Hepatocyte (in vitro differentiated cells): Measurements from ENCODE around the gene ZNF425. TPM values are rescaled to one million over a fixed set of nuclear protein-coding genes. Genes with fewer than 3 reads are reported as not detected.
"Not testable (repeated sequence)": the region's sequence is repeated elsewhere in the genome, so short reads cannot be mapped to it uniquely, and the experiment has no call there.

Experiments used
- DNase-seq: peaks from one replicate; pipeline ENCODE4 v3.0.0-alpha.2; 2016; ENCODE audit warnings: low spot score
- H2AFZ ChIP-seq: fragments of 200-600 bp; sonication (generic); 2 replicates; pipeline ENCODE4 v1.6.0; 2016; ENCODE audit warnings: antibody characterized with exemption, mild to moderate bottlenecking
- H3K27ac ChIP-seq: fragments of 200-600 bp; sonication (generic); 2 replicates; pipeline ENCODE4 v1.5.1; 2016; ENCODE audit warnings: mild to moderate bottlenecking
- H3K27me3 ChIP-seq: fragments of 200-600 bp; sonication (generic); 2 replicates; pipeline ENCODE4 v1.6.1; 2016
- H3K36me3 ChIP-seq: fragments of 200-600 bp; sonication (generic); replicated peaks from 2 replicates; pipeline ENCODE4 v1.5.1; 2016; ENCODE audit warnings: low read depth; ENCODE audit not compliant: insufficient read depth
- H3K4me1 ChIP-seq: fragments of 200-600 bp; sonication (generic); 2 replicates; pipeline ENCODE4 v1.5.1; 2016; ENCODE audit warnings: mild to moderate bottlenecking, moderate library complexity; ENCODE audit not compliant: insufficient read depth
- H3K4me2 ChIP-seq: fragments of 200-600 bp; sonication (generic); 2 replicates; pipeline ENCODE4 v1.6.0; 2016
- H3K4me3 ChIP-seq: fragments of 200-600 bp; sonication (generic); 2 replicates; pipeline ENCODE4 v1.5.1; 2016; ENCODE audit warnings: mild to moderate bottlenecking
- H3K79me2 ChIP-seq: fragments of 200-600 bp; sonication (generic); 2 replicates; pipeline ENCODE4 v1.6.0; 2017; ENCODE audit warnings: mild to moderate bottlenecking
- H3K9me2 ChIP-seq: fragments of 200-600 bp; sonication (generic); replicated peaks from 2 replicates; pipeline ENCODE4 v1.6.0; 2017; ENCODE audit warnings: mild to moderate bottlenecking; ENCODE audit not compliant: insufficient read depth
- H3K9me3 ChIP-seq: fragments of 200-600 bp; sonication (generic); 2 replicates; pipeline ENCODE4 v1.5.1; 2016; ENCODE audit warnings: low read depth, mild to moderate bottlenecking
- H4K20me1 ChIP-seq: fragments of 200-600 bp; sonication (generic); 2 replicates; pipeline ENCODE4 v1.6.0; 2016; ENCODE audit warnings: mild to moderate bottlenecking; ENCODE audit not compliant: insufficient read depth, poor library complexity, severe bottlenecking
- EZH2 ChIP-seq: fragments of 200-600 bp; sonication (generic); IDR thresholded peaks from 2 replicates; pipeline ENCODE4 v1.6.1; 2016; ENCODE audit warnings: antibody characterized with exemption, mild to moderate bottlenecking, borderline replicate concordance
- EZH2phosphoT487 ChIP-seq: fragments of 200-600 bp; sonication (generic); IDR thresholded peaks from one replicate; pipeline ENCODE4 v1.6.1; 2018; ENCODE audit warnings: antibody characterized with exemption, mild to moderate bottlenecking, low read depth, moderate library complexity; ENCODE audit not compliant: unreplicated experiment, severe bottlenecking
- WGBS: methylation state at CpG from one replicate; pipeline ENCODE4 v1.1.6; 2016; ENCODE audit warnings: low lambda C conversion rate; ENCODE audit errors: missing lambda C conversion rate; 5-methylcytosine and 5-hydroxymethylcytosine counted together
- polyA plus RNA-seq: library from polyadenylated mRNA; unstranded; fragments of >200 nt; fragmentation: Nextera tagmentation; extraction: Ambion mirVana; gene quantifications from 2 replicates; pipeline ENCODE4 v1.2.1, GENCODE V29; 2016
- total RNA-seq: library from RNA; depleted of rRNA; stranded (reverse); fragments of >200 nt; gene quantifications from 2 replicates; pipeline ENCODE4 v1.2.3, GENCODE V29; 2014
- TF ChIP-seq, protein P1 (sequence below): fragments of 200-600 bp; sonication (generic); IDR thresholded peaks from 2 replicates; pipeline ENCODE4 v1.5.1; 2016; ENCODE audit warnings: antibody characterized with exemption, mild to moderate bottlenecking; ENCODE audit not compliant: poor library complexity

The ZNF425 gene
- total and polyA plus RNA-seq, 2 experiments from 2014 or later = 3.3 to 3.9 TPM

DNA sequence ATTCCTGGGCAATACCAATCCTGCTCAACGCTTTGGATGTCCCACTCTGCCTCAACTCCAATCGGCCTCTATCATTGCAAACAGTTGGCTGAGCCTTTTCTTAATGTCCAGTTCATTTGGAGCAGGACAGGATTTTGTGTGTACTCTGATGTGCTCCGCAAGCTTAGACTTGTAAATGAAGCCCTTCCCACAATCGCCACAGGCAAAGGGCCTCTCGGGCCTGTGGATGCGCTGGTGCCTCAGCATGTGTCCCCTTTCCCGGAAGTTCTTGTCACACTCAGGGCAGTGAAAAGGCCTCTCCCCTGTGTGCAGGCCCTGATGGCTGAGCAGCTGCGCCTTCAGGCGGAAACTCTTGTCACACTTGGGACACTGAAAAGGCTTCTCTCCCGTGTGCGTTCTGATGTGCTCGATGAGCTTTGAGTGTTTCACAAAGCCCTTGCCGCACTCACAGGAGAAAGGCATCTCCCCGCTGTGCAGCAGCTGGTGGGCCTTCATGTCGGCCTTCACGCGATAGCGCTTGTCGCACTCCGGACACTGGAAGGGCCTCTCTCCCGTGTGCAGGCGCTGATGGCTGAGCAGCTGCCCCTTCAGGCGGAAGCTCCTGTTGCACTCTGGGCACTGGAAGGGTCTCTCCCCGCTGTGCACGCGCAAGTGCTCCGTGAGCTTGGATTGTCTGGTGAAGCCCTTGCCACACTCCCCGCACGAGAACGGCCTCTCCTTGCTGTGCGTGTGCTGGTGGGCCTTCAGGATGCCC lies 55.6 kb downstream of the ZNF425 start:
- Histone ChIP-seq H3K79me2 (no peaks in the 10 kb centered on the region), H4K20me1 (no peaks in the 10 kb centered on the region), H3K4me1 (no peaks in the 10 kb centered on the region), H3K4me3 (no peak overlapping the region), H3K9me2 (no peaks in the 10 kb centered on the region), H3K4me2 (no peak overlapping the region), H3K27ac (no peak overlapping the region), H3K36me3 (no peaks in the 10 kb centered on the region), H3K9me3 (no peaks in the 10 kb centered on the region), H3K27me3 (no peaks in the 10 kb centered on the region), H2AFZ (no peak overlapping the region)
- TF ChIP-seq, protein P1, sequence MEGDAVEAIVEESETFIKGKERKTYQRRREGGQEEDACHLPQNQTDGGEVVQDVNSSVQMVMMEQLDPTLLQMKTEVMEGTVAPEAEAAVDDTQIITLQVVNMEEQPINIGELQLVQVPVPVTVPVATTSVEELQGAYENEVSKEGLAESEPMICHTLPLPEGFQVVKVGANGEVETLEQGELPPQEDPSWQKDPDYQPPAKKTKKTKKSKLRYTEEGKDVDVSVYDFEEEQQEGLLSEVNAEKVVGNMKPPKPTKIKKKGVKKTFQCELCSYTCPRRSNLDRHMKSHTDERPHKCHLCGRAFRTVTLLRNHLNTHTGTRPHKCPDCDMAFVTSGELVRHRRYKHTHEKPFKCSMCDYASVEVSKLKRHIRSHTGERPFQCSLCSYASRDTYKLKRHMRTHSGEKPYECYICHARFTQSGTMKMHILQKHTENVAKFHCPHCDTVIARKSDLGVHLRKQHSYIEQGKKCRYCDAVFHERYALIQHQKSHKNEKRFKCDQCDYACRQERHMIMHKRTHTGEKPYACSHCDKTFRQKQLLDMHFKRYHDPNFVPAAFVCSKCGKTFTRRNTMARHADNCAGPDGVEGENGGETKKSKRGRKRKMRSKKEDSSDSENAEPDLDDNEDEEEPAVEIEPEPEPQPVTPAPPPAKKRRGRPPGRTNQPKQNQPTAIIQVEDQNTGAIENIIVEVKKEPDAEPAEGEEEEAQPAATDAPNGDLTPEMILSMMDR = no peak
- no peak for TF ChIP-seq EZH2phosphoT487
- no peak for TF ChIP-seq EZH2
- WGBS = 96% methylated on average over 31 of the region's 31 CpGs
- DNase-seq = no peak

DNA sequence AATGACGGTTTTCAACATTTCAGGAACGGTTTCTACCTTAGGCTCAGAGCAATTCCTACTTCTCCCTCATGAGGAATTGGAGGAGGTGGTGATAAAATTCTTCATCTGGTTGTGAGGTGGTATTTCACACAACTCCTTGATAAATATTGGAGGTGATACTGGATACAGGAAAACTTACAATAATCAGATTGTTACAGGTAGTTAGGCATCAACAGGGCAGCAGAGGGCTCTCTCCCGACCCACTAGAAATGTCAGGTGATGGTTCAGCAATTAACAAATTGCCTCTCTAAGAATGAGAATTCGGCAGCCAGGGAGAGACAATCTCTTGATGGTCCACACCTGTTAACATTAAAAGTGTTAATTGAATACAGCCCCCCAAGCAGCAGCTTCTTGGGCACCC lies 58.3 kb downstream of the ZNF425 start:
- DNase-seq = no peak
- Histone ChIP-seq H3K4me1 (no peaks in the 10 kb centered on the region), H3K9me2 (no peaks in the 10 kb centered on the region), H3K4me2 (no peak overlapping the region), H3K36me3 (no peaks in the 10 kb centered on the region), H3K9me3 (no peaks in the 10 kb centered on the region), H3K27ac (no peak overlapping the region), H3K79me2 (peaks cover 4% of the 10 kb centered on the region), H3K27me3 (no peaks in the 10 kb centered on the region), H4K20me1 (no peaks in the 10 kb centered on the region), H2AFZ (no peak overlapping the region), H3K4me3 (no peak overlapping the region)
- 82% methylated on average over 4 of the region's 4 CpGs for WGBS
- TF ChIP-seq, protein P1 = no peak
- no peak for TF ChIP-seq EZH2
- TF ChIP-seq EZH2phosphoT487 = no peak

DNA sequence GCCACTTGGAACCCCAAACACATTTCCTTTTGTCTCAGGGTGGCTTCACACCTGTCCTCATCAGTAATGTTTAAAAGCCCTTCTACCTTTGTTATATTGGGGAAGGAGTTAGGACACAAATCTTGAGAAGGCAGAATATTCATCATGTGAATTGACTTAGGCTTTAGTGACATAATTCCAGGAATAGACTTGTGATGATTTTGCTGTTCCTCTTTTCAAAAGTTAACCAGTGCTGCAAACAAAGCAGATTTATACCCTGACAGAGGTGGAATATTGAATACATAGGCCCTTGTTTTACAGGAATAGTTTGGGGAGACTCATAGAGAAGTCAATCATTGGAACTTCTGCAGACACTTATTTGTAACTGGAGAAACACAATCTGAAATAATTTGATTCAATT lies 62.6 kb downstream of the ZNF425 start:
- H3K4me1 ChIP-seq = no peaks in the 10 kb centered on the region
- TF ChIP-seq EZH2phosphoT487 (no peak), EZH2 (no peak)
- TF ChIP-seq, protein P1 = no peak
- H3K36me3 ChIP-seq = no peaks in the 10 kb centered on the region
- no peak overlapping the region for H3K4me3 ChIP-seq
- no peaks in the 10 kb centered on the region for H3K9me3 ChIP-seq
- H3K27me3 ChIP-seq = no peaks in the 10 kb centered on the region
- DNase-seq = no peak
- H2AFZ ChIP-seq = no peak overlapping the region
- no peaks in the 10 kb centered on the region for H3K9me2 ChIP-seq
- H3K27ac ChIP-seq = no peak overlapping the region
- H3K4me2 ChIP-seq = no peak overlapping the region
- H3K79me2 ChIP-seq = peaks cover 4% of the 10 kb centered on the region
- no peaks in the 10 kb centered on the region for H4K20me1 ChIP-seq

DNA sequence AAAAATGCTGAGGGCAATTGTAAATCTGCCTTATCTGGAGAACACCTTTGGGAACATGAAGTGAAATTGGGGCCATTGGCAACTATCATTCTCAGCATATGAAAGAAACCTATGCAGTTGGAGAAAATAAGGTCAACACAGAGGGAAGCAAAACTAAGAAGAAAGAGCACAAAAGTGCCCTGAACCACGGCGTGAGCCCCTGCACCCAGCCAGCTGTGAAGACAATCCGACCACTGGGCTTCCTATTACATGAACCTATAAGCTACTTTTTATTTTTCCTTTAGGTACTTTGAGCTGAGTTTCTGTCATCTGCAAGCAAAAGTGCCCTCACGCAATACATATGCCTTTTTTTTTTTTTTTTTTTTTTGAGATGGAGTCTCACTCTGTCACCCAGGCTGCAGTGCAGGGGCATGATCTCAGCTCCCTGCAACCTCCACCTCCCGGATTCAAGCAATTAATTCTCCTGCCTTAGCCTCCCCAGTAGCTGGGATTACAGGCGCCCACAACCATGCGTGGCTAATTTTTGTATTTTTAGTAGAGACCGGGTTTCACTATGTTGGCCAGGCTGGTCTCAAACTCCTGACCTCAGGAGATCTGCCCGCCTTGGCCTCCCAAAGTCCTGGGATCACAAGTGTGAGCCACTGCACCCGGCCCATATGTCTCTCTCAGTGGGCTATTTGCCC lies 63.8 kb downstream of the ZNF425 start:
- H3K27ac ChIP-seq, H3K4me1 ChIP-seq, DNase-seq, H3K36me3 ChIP-seq, H3K4me3 ChIP-seq, H3K4me2 ChIP-seq, H4K20me1 ChIP-seq, H3K27me3 ChIP-seq, H3K79me2 ChIP-seq, H3K9me2 ChIP-seq, H2AFZ ChIP-seq, H3K9me3 ChIP-seq: not testable (repeated sequence)
- 87% methylated on average over 10 of the region's 10 CpGs for WGBS
